Measurements from ENCODE around the gene ULBP3.

GRCh38 chr6:150078788-150079187 lies 9.9 kb upstream of the ULBP3 start:
- TF ChIP-seq CTCF (IDR thresholded peaks at IDR 0.05) (no peak), POLR2A (IDR thresholded peaks at IDR 0.05) (no peak)
